DOHH2 (cell line): ENCODE data around the gene TMEM130.

ENCODE experiments used
- CTCF ChIP-seq: fragments of 200-600 bp; sonication (generic); IDR thresholded peaks from one replicate; pipeline ENCODE4 v1.5.1; 2014; ENCODE audit warnings: antibody characterized with exemption, mild to moderate bottlenecking, low read depth, low read length; ENCODE audit not compliant: poor library complexity, severe bottlenecking
- EZH2phosphoT487 ChIP-seq: fragments of 200-600 bp; sonication (generic); IDR thresholded peaks from 2 replicates; pipeline ENCODE4 v1.6.1; 2017; ENCODE audit warnings: borderline replicate concordance, mild to moderate bottlenecking, antibody characterized with exemption, low read length, moderate library complexity, mixed read lengths

- TF ChIP-seq CTCF (no peak), EZH2phosphoT487 (no peak)
Observed at GRCh38 chr7:98805956-98806838, 63.6 kb downstream of the TMEM130 start.
